ENCODE measurements around the gene EXO1. TPM values are rescaled to one million over a fixed set of nuclear protein-coding genes. Genes with fewer than 3 reads are reported as not detected.

The EXO1 gene
- total RNA-seq, 1 donor from 2014 or later = 25.5 TPM

- Mint-ChIP-seq H3K9me3 (no peaks in the 10 kb centered on the region), H3K36me3 (no peaks in the 10 kb centered on the region), H3K4me1 (ENCODE audit: unreplicated experiment) (no peaks in the 10 kb centered on the region), H3K4me3 (no peak overlapping the region), H3K27me3 (peaks cover 5% of the 10 kb centered on the region), H3K27ac (no peak overlapping the region)
- TF ChIP-seq, protein P1, sequence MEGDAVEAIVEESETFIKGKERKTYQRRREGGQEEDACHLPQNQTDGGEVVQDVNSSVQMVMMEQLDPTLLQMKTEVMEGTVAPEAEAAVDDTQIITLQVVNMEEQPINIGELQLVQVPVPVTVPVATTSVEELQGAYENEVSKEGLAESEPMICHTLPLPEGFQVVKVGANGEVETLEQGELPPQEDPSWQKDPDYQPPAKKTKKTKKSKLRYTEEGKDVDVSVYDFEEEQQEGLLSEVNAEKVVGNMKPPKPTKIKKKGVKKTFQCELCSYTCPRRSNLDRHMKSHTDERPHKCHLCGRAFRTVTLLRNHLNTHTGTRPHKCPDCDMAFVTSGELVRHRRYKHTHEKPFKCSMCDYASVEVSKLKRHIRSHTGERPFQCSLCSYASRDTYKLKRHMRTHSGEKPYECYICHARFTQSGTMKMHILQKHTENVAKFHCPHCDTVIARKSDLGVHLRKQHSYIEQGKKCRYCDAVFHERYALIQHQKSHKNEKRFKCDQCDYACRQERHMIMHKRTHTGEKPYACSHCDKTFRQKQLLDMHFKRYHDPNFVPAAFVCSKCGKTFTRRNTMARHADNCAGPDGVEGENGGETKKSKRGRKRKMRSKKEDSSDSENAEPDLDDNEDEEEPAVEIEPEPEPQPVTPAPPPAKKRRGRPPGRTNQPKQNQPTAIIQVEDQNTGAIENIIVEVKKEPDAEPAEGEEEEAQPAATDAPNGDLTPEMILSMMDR (conservative IDR thresholded peaks at IDR 0.05) = no peak
- DNase-seq (ENCODE audit: extremely low spot score, unreplicated experiment) = no peak
Measured at GRCh38 chr1:241837416-241837815, 10.6 kb upstream of the EXO1 start.

GRCh38 chr1:241837901-241838300 is 10.1 kb upstream of the EXO1 start:
- peaks cover 2% of the 10 kb centered on the region for H3K27me3 Mint-ChIP-seq
- TF ChIP-seq, protein P1 (conservative IDR thresholded peaks at IDR 0.05) = no peak
- H3K4me3 Mint-ChIP-seq = no peak overlapping the region
- no peaks in the 10 kb centered on the region for H3K4me1 Mint-ChIP-seq (ENCODE audit: unreplicated experiment)
- H3K36me3 Mint-ChIP-seq = no peaks in the 10 kb centered on the region
- no peak overlapping the region for H3K27ac Mint-ChIP-seq
- DNase-seq (ENCODE audit: extremely low spot score, unreplicated experiment) = no peak
- no peaks in the 10 kb centered on the region for H3K9me3 Mint-ChIP-seq

DNA sequence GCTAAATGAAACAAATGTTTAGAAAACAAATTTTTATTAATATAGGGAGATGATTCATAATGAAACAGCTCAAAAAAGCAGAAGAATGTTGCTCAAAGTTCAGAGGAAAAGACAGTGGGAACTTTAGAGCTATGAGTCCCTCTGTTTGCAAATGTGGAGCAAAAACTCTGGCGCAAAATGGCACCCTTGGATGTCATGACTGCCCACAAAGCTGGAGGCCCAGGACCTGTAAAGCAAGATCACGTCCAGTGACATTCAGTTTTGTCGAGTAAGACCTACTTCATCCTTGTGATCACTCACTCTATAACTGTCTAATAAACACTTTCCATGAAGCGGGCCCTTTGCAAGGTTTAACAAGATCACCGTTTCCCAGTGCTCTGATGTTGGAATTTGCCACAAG is 9.1 kb upstream of the EXO1 start:
- no peak for DNase-seq (ENCODE audit: extremely low spot score, unreplicated experiment)
- no peaks in the 10 kb centered on the region for H3K9me3 Mint-ChIP-seq
- H3K36me3 Mint-ChIP-seq = no peaks in the 10 kb centered on the region
- TF ChIP-seq, protein P1 (conservative IDR thresholded peaks at IDR 0.05) = no peak
- H3K4me1 Mint-ChIP-seq (ENCODE audit: unreplicated experiment) = no peaks in the 10 kb centered on the region
- H3K27ac Mint-ChIP-seq = no peak overlapping the region
- H3K4me3 Mint-ChIP-seq = no peak overlapping the region
- peaks cover 2% of the 10 kb centered on the region for H3K27me3 Mint-ChIP-seq

- Mint-ChIP-seq H3K36me3 (no peaks in the 10 kb centered on the region), H3K4me1 (ENCODE audit: unreplicated experiment) (no peaks in the 10 kb centered on the region), H3K9me3 (no peaks in the 10 kb centered on the region), H3K27ac (no peak overlapping the region), H3K4me3 (no peak overlapping the region), H3K27me3 (peaks cover 5% of the 10 kb centered on the region)
- TF ChIP-seq, protein P1 (conservative IDR thresholded peaks at IDR 0.05) = no peak
- no peak for DNase-seq (ENCODE audit: extremely low spot score, unreplicated experiment)
Measured at GRCh38 chr1:241839369-241839979, 8.5 kb upstream of the EXO1 start.

DNA sequence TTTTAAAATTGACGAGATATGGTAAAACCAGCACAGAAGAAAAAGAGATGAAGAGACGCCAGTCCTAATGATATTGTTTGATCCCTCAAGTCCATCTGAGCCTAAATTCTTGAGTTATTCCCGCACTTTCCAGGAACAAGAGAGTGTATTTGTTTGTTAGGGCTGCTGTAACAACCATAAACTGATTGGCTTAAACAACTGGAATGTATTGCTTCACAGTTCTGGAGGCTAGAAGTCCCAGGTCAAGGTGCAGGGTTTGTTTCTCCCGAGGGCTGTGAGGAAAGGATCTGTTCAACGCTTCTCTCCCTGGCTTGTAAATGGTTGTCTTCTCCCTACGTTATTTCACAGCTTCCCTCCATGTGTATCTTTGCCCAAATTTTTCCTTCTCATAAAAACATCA is 7.8 kb upstream of the EXO1 start:
- Mint-ChIP-seq H3K9me3 (no peaks in the 10 kb centered on the region), H3K27me3 (peaks cover 5% of the 10 kb centered on the region), H3K27ac (no peak overlapping the region), H3K4me3 (no peak overlapping the region), H3K4me1 (ENCODE audit: unreplicated experiment) (no peaks in the 10 kb centered on the region), H3K36me3 (no peaks in the 10 kb centered on the region)
- TF ChIP-seq, protein P1 (conservative IDR thresholded peaks at IDR 0.05) = no peak
- DNase-seq (ENCODE audit: extremely low spot score, unreplicated experiment) = no peak

DNA sequence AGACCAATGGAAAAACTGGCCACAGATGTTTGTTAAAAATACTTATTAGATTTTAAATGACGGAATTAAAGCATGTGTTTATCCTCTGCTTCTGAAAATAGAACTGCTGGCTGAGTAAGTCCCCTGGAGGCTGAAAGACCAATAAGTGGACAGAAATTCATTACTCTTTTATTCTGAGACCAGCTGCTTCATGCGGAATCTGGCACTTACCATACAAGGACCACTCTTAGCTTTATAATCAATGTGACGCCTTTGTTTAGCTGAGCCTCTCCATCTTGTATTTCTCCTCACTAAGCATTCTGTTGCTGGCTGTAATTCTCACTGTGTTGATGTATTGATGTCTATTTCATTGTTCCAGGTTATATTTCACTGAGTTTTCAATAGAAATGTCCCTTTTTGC is 6.3 kb upstream of the EXO1 start:
- no peak for DNase-seq (ENCODE audit: extremely low spot score, unreplicated experiment)
- Mint-ChIP-seq H3K27me3 (peaks cover 5% of the 10 kb centered on the region), H3K4me3 (no peak overlapping the region), H3K36me3 (no peaks in the 10 kb centered on the region), H3K9me3 (no peaks in the 10 kb centered on the region), H3K27ac (no peak overlapping the region), H3K4me1 (ENCODE audit: unreplicated experiment) (no peaks in the 10 kb centered on the region)
- TF ChIP-seq, protein P1 (conservative IDR thresholded peaks at IDR 0.05) = no peak

Data from type B pancreatic cell (in vitro differentiated cells).